ENCODE measurements around the gene COL23A1. TPM values are rescaled to one million over a fixed set of nuclear protein-coding genes. Genes with fewer than 3 reads are reported as not detected.
A peak's percentile ranks its signal among the peaks of the same experiment; 100 is the strongest.

The COL23A1 gene
- total RNA-seq, 4 donors from 2014 or later: 0.83 to 1.8 (median 1.5) TPM

DNA sequence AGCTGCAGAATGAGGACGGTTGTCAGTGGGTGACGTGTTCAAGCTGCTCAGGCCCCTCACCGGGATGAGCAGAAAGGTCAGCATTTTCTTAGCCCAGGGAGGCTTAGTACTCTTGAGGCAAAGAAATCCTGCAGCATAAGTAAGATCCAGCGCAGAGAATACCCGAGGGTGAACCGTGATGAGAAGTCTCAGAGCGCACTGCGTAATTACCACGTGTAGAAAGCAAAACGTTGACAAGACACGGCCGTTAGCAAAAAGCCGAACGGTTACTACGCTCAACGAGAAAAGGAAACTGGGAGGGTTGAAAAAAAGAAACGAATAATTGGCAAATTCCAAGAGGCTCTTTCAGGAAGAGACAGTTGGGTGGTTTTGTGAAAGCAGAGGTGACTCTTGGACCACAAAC, 104.0 kb downstream of the COL23A1 start:
- WGBS: 39% methylated on average over 17 of the region's 17 CpGs
- DNase-seq (ENCODE audit: extremely low spot score): no peak
- peaks cover 0 to 7% (median 0%) of the 10 kb centered on the region in 4 donors for H3K27me3 ChIP-seq
- no peak overlapping the region for H3K27ac ChIP-seq (replicated peaks in 1 of 4)
- H3K36me3 ChIP-seq: no peaks in the 10 kb centered on the region
- intact Hi-C loops (cut with DNase I): no loop called here
- H3K4me1 ChIP-seq: peaks cover 0 to 11% (median 3%) of the 10 kb centered on the region in 4 donors
- TF ChIP-seq EP300 (IDR thresholded peaks at IDR 0.05) (no peak), POLR2AphosphoS5 (IDR thresholded peaks at IDR 0.05) (no peak), POLR2A (IDR thresholded peaks at IDR 0.05; ENCODE audit: low read depth) (no peak)
- TF ChIP-seq, protein P1, sequence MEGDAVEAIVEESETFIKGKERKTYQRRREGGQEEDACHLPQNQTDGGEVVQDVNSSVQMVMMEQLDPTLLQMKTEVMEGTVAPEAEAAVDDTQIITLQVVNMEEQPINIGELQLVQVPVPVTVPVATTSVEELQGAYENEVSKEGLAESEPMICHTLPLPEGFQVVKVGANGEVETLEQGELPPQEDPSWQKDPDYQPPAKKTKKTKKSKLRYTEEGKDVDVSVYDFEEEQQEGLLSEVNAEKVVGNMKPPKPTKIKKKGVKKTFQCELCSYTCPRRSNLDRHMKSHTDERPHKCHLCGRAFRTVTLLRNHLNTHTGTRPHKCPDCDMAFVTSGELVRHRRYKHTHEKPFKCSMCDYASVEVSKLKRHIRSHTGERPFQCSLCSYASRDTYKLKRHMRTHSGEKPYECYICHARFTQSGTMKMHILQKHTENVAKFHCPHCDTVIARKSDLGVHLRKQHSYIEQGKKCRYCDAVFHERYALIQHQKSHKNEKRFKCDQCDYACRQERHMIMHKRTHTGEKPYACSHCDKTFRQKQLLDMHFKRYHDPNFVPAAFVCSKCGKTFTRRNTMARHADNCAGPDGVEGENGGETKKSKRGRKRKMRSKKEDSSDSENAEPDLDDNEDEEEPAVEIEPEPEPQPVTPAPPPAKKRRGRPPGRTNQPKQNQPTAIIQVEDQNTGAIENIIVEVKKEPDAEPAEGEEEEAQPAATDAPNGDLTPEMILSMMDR (IDR thresholded peaks at IDR 0.05): no peak
- peaks cover 0 to 6% (median 0%) of the 10 kb centered on the region in 4 donors for H3K9me3 ChIP-seq
- H3K4me3 ChIP-seq: peak overlapping the region in 3 of 4 donors; percentile 5 to 7 (median 7)

DNA sequence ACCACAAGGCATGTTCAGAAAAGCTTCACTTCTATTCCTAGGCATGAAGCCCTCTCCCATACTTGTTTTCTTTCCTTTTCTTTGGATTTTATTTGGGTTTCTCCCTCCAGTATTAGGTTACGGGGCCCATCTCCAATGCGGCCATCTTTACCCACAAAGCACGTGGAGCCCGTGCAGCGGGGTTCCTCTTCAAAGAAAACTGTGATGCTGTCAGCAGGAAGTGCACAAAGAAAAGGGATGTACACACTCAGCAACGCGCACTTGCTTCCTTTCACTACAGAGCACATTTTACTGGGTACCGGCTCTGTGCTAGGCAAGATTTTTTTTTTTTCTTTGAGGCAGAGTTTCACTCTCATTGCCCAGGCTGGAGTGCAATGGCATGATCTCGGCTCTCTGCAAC, 106.6 kb downstream of the COL23A1 start:
- H3K27me3 ChIP-seq: no peaks in the 10 kb centered on the region
- H3K4me3 ChIP-seq: no peak overlapping the region
- no peak for DNase-seq (ENCODE audit: extremely low spot score)
- H3K4me1 ChIP-seq: peaks cover 0 to 11% (median 3%) of the 10 kb centered on the region in 4 donors
- 64% methylated on average over 9 of the region's 9 CpGs for WGBS
- TF ChIP-seq, protein P1 (IDR thresholded peaks at IDR 0.05): no peak
- no peak for TF ChIP-seq POLR2A (IDR thresholded peaks at IDR 0.05; ENCODE audit: low read depth)
- no peaks in the 10 kb centered on the region for H3K9me3 ChIP-seq
- intact Hi-C loops (cut with DNase I): no loop called here
- H3K36me3 ChIP-seq: no peaks in the 10 kb centered on the region
- H3K27ac ChIP-seq (replicated peaks in 1 of 4): no peak overlapping the region

DNA sequence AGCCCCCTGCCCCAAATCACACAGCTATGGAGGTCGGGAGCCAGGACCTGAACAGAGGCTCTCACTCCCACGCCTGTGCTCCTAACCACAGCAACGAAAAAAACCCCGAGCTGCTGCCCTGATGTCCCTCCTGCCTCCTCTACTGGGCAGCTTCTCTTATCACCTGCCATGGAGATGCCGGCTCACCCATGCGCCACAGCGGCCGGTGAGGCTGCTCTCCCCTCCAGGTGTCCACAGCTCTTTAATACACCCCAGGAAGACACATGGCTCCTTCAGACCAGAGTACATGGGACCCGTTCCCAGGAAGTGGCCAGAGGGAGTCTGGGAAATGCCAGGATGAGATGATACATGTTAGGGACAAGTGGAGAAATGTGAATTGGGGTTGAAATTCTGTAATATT, 110.9 kb downstream of the COL23A1 start:
- intact Hi-C loops (cut with DNase I): no loop called here
- H3K36me3 ChIP-seq: no peaks in the 10 kb centered on the region

DNA sequence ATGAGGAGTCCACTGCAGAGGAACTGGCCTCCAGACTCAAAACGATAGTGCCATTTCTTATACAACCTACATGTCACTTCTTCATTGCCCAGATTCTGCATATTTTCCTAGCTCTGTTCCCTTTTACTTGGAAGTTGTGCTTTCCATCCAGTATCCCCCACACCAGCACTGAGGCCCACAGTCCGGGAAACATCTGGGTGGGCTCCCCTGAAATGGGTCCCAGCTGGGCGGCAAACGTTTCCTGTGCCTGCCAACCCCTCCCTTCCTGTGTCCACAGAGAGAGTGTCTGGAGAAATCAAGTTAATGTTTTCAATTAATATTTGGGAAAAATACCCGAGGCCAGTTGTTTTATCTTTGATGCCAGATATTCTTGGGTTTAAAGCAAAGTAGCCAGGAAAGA, 111.8 kb downstream of the COL23A1 start:
- no peak overlapping the region for H3K4me3 ChIP-seq
- TF ChIP-seq EP300 (IDR thresholded peaks at IDR 0.05) (no peak), POLR2A (IDR thresholded peaks at IDR 0.05; ENCODE audit: low read depth) (no peak)
- TF ChIP-seq, protein P1 (IDR thresholded peaks at IDR 0.05): no peak
- no peak for DNase-seq (ENCODE audit: extremely low spot score)
- H3K27ac ChIP-seq (replicated peaks in 1 of 4): no peak overlapping the region
- H3K4me1 ChIP-seq: no peaks in the 10 kb centered on the region
- intact Hi-C loops (cut with DNase I): no loop called here
- H3K27me3 ChIP-seq: no peaks in the 10 kb centered on the region
- H3K36me3 ChIP-seq: no peaks in the 10 kb centered on the region
- H3K9me3 ChIP-seq: no peaks in the 10 kb centered on the region
- 50% methylated on average over 5 of the region's 5 CpGs for WGBS

More for the DNA sequence above, 110.9 kb downstream of the COL23A1 start:
- Histone ChIP-seq H3K4me3 (no peak overlapping the region), H3K27ac (replicated peaks in 1 of 4) (no peak overlapping the region), H3K9me3 (no peaks in the 10 kb centered on the region), H3K4me1 (no peaks in the 10 kb centered on the region), H3K27me3 (no peaks in the 10 kb centered on the region)
- 89% methylated on average over 4 of the region's 9 CpGs for WGBS
- TF ChIP-seq EP300 (IDR thresholded peaks at IDR 0.05): no peak
- DNase-seq (ENCODE audit: extremely low spot score): no peak

DNA sequence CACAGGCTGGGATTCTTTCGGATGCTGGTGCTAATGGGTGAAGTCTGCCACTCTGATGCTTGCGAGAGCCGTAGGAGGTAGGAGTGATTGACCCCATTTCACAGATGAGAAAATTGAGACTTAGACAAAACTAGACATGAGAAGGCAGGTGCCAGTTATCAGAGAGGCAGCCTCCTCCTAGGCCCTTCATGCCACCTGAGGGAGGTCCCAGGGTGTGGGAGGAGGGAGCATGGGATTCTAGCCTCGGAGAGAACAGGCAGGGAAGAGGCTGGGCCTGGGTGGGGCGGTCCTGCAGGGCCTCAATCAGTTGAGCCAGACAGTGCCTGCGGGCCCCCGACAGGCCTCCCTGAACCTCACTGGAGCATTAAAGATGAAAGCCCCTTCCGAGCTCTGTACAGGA, 112.4 kb downstream of the COL23A1 start:
- no peak for DNase-seq (ENCODE audit: extremely low spot score)
- H3K27me3 ChIP-seq: no peaks in the 10 kb centered on the region
- WGBS: 79% methylated on average over 8 of the region's 8 CpGs
- H3K9me3 ChIP-seq: no peaks in the 10 kb centered on the region
- H3K4me1 ChIP-seq: no peaks in the 10 kb centered on the region
- no peaks in the 10 kb centered on the region for H3K36me3 ChIP-seq
- H3K27ac ChIP-seq (replicated peaks in 1 of 4): no peak overlapping the region
- no peak overlapping the region for H3K4me3 ChIP-seq
- TF ChIP-seq POLR2A (IDR thresholded peaks at IDR 0.05; ENCODE audit: low read depth) (no peak), EP300 (IDR thresholded peaks at IDR 0.05) (no peak), POLR2AphosphoS5 (IDR thresholded peaks at IDR 0.05) (no peak)
- TF ChIP-seq, protein P1 (IDR thresholded peaks at IDR 0.05): no peak
- intact Hi-C loops (cut with DNase I): no loop called here
